Effector memory CD8-positive, alpha-beta T cell (primary cell): ENCODE measurements around the gene GLMN.

Experiments used
- ATAC-seq: fragments of 150-1000 bp; cut with Tn5 transposase; replicated peaks from 2 replicates; pipeline ENCODE4 v1.10.0; 2021; ENCODE audit warnings: mild to moderate bottlenecking, moderate library complexity
- DNase-seq, 3 experiments: peaks; one replicate each; pipeline ENCODE4 v3.0.0; 2021
- H3K27ac Mint-ChIP-seq, 2 donors: one replicate each; pipeline ENCODE4 v1.8.0; 2022; ENCODE audit warnings: mild to moderate bottlenecking in 2 of 2, mixed read lengths in 2 of 2, moderate library complexity in 2 of 2
- H3K27me3 Mint-ChIP-seq, 2 donors: one replicate each; pipeline ENCODE4 v1.8.0; 2022; ENCODE audit warnings: mixed read lengths in 2 of 2
- H3K36me3 Mint-ChIP-seq: one replicate; pipeline ENCODE4 v1.8.0; 2022; ENCODE audit warnings: mild to moderate bottlenecking, moderate library complexity, mixed read lengths; ENCODE audit not compliant: insufficient read depth
- H3K4me1 Mint-ChIP-seq, 2 donors: one replicate each; pipeline ENCODE4 v1.8.0; 2022; ENCODE audit warnings: low read depth in 2 of 2, mixed read lengths in 2 of 2
- H3K4me3 Mint-ChIP-seq, 2 donors: one replicate each; pipeline ENCODE4 v1.8.0; 2022; ENCODE audit warnings: mild to moderate bottlenecking in 2 of 2, mixed read lengths in 2 of 2, moderate library complexity in 2 of 2
- H3K9me3 Mint-ChIP-seq, 2 donors: one replicate each; pipeline ENCODE4 v1.8.0; 2022; ENCODE audit warnings: mixed read lengths in 2 of 2
- total RNA-seq, 9 experiments: gene quantifications; one replicate each; lab custom pipeline; 2026; lab: John Stamatoyannopoulos, UW

The GLMN gene
- total RNA-seq = 10.0 to 37.7 (median 19.9) reads per million in 9 experiments

DNA sequence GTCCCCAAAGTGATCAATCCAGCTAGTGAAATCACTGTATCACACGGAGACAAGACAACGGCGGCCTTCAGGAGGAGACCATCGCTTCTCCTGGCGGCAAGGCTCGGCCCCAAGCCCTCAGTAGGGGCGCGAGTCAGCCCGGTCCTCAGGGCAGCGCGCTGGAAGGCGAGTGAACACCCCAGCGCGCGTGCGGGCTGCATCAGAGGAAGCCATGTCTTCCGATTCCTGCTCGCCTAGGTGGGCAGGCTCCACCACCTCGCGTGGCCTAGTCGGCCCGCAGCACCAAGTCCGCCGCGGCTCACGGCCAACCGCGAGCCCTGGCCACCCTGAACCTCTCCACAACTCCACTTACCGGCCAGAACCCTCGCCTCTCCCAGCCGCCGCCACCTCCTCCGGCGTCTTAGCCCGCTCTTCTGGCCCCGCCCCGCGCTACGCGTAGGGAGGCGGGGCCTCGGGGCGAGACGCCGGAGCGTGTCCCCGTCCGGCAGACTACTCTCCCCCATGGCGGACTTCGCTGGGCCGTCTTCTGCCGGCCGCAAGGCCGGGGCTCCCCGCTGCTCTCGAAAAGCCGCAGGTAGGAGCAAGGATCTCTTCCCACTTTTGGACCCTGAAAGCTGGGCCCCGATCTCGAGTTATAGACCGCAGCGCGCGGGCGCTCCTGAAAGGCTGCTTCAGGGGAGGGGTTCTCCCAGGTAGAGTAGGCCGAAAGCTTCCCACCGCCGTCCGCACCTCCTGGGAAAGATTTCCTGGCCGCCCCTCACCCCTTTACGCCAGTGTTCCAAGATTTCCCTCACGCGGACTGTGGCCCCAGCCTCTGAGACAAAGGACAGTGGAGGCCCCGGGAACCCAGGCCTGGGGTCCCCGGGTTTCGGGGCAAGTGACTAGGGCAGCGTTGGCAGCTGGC, at the start of gene GLMN, which contains the start of gene RPAP2:
GLMN (minus strand) TSS at position 415 of the 904 bp plus-strand sequence. CDS start 988 bp downstream, outside the sequence.
RPAP2 (plus strand) TSS at position 487 of the 904 bp plus-strand sequence; CDS start at position 502, 15 bp downstream.
- ATAC-seq = peak; percentile 93
- Mint-ChIP-seq H3K27ac (peak within 1 kb of the TSS; percentile 96 to 99), H3K36me3 (peaks cover 39% of the 10 kb centered on the region), H3K4me3 (peak within 1 kb of the TSS; percentile 98), H3K4me1 (peaks cover 18 to 40% of the 10 kb centered on the region in 2 donors), H3K9me3 (no peaks in the 10 kb centered on the region), H3K27me3 (no peaks in the 10 kb centered on the region)
- DNase-seq = peak; percentile 61 to 73 (median 69)

GRCh38 chr1:92346866-92347640, 48.3 kb upstream of the GLMN start:
- Mint-ChIP-seq H3K4me3 (no peak overlapping the region), H3K36me3 (peaks cover 5% of the 10 kb centered on the region), H3K27ac (peak overlapping the region in 1 of 2 donors; percentile 60), H3K9me3 (no peaks in the 10 kb centered on the region), H3K27me3 (no peaks in the 10 kb centered on the region), H3K4me1 (peaks cover 3 to 8% of the 10 kb centered on the region in 2 donors)
- ATAC-seq = no peak
- no peak for DNase-seq

DNA sequence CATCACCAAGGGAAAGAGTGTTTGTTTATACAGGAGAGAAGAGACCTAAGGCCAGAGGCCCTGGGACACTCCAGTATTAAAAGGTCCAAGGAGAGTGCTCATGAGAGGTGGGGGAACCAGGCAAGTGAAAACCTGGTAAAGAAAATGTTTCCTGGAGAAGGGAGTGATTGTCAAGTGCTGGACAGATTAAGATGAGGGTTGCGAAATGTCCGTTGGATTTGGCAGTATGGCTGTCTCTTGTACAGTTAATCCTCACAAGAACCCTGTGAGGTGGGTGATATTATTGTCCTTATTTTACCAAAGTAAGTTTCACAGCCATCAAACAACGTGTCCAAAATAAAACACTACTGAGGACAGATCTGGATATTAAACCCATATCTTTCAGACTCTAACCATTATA, 44.3 kb upstream of the GLMN start:
- peaks cover 13% of the 10 kb centered on the region for H3K36me3 Mint-ChIP-seq
- no peaks in the 10 kb centered on the region for H3K9me3 Mint-ChIP-seq
- H3K4me1 Mint-ChIP-seq = peaks cover under 1 to 3% of the 10 kb centered on the region in 2 donors
- H3K4me3 Mint-ChIP-seq = no peak overlapping the region
- DNase-seq (no peak), ATAC-seq (no peak)
- no peak overlapping the region for H3K27ac Mint-ChIP-seq
- H3K27me3 Mint-ChIP-seq = no peaks in the 10 kb centered on the region

GRCh38 chr1:92342401-92342800, 43.6 kb upstream of the GLMN start:
- H3K9me3 Mint-ChIP-seq = no peaks in the 10 kb centered on the region
- no peaks in the 10 kb centered on the region for H3K27me3 Mint-ChIP-seq
- no peak overlapping the region for H3K4me3 Mint-ChIP-seq
- no peaks in the 10 kb centered on the region for H3K4me1 Mint-ChIP-seq
- H3K27ac Mint-ChIP-seq = no peak overlapping the region
- peaks cover 13% of the 10 kb centered on the region for H3K36me3 Mint-ChIP-seq
- no peak for DNase-seq
- no peak for ATAC-seq

DNA sequence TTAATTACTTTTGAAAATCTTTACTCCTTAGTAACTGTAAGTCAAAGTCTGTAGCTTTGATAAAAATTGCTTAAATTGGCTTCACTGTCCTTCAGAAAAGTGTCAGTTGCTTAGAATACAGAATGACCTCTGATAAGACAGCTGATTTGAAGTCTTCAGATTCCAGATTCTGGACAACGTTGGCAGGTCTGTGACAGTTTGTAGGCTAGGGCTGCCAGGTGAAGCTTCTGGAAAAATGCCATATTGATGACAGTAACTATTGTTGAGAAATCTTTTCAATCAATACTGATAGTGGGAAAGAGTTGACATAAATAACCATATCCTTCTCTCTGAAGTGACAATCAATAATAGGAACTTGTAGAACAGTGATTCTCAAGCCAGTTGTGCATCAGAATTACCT, 41.4 kb upstream of the GLMN start:
- DNase-seq = no peak
- Mint-ChIP-seq H3K4me1 (no peaks in the 10 kb centered on the region), H3K27me3 (no peaks in the 10 kb centered on the region), H3K36me3 (peaks cover 10% of the 10 kb centered on the region), H3K9me3 (no peaks in the 10 kb centered on the region), H3K27ac (no peak overlapping the region), H3K4me3 (no peak overlapping the region)
- no peak for ATAC-seq

- DNase-seq (no peak), ATAC-seq (no peak)
- H3K4me1 Mint-ChIP-seq = peaks cover 5 to 20% of the 10 kb centered on the region in 2 donors
- H3K27ac Mint-ChIP-seq = peak overlapping the region in 1 of 2 donors; percentile 35
- H3K27me3 Mint-ChIP-seq = no peaks in the 10 kb centered on the region
- H3K4me3 Mint-ChIP-seq = no peak overlapping the region
- H3K36me3 Mint-ChIP-seq = no peaks in the 10 kb centered on the region
- no peaks in the 10 kb centered on the region for H3K9me3 Mint-ChIP-seq
Observed at GRCh38 chr1:92333668-92334067, 34.9 kb upstream of the GLMN start.

DNA sequence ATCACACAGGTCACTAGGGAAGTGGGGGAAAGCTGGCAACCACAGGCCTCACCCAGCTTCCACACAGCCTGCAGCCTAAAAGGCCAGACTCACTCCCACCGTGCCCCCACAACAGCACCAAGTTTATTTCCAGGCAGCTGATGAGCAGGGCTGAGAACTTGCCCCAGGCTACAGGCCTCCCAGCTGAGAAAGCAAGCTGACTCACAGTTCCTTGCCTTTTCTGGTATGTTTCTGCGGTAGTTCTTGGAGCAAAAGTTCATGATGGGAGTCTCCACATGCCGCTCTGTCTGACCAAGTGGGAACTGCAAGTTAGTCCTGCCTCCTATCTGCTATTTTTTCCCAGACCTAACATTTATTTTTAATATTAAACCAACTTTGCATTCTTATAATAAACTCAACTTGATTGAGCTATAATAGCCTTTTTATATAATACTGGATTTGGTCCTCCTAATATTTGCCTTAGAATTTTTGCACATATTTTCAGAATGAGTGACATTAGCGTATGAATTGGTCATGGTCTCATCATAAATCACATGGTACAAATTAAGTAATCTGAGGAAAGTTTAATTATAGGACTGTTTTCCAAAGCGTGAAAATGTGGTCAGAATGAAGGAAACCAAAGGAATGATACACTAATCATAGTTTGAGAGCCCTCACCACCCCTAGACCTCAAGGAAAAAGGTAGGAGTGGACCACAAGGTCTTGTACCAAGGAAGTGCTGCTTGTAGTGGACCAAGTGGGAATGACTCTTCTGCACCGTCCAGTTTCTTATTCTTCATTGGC, 30.8 kb upstream of the GLMN start:
- H3K4me1 Mint-ChIP-seq = peaks cover 8 to 20% of the 10 kb centered on the region in 2 donors
- peaks cover 18% of the 10 kb centered on the region for H3K36me3 Mint-ChIP-seq
- H3K27me3 Mint-ChIP-seq = no peaks in the 10 kb centered on the region
- H3K9me3 Mint-ChIP-seq = peaks cover 0 to 7% of the 10 kb centered on the region in 2 donors
- H3K27ac Mint-ChIP-seq = no peak overlapping the region
- no peak for DNase-seq
- ATAC-seq = no peak
- no peak overlapping the region for H3K4me3 Mint-ChIP-seq

GRCh38 chr1:92327794-92328193, 29.0 kb upstream of the GLMN start:
- peaks cover 25% of the 10 kb centered on the region for H3K36me3 Mint-ChIP-seq
- H3K9me3 Mint-ChIP-seq = peaks cover 0 to 7% of the 10 kb centered on the region in 2 donors
- DNase-seq (no peak), ATAC-seq (no peak)
- H3K27me3 Mint-ChIP-seq = no peaks in the 10 kb centered on the region
- no peak overlapping the region for H3K4me3 Mint-ChIP-seq
- H3K4me1 Mint-ChIP-seq = peaks cover 16 to 18% of the 10 kb centered on the region in 2 donors
- no peak overlapping the region for H3K27ac Mint-ChIP-seq

DNA sequence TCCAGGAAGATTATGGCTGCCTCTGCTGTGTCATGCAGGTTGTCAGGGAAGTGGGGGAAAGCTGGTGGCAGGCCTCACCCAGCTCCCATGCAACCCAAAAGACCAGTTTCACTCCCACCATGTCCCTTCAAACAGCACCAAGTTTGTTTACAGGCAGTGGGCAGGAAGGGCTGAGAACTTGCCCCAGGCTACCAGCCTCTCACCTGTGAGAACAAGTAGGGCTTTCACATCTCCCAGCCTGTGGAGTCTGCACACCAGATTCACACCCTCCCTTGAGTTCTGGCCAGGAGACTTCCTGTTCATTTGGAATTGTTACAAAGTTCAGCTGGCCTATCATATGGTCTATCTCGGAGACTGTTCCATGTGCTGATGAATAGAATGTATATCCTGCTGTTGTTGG, 27.9 kb upstream of the GLMN start:
- no peak overlapping the region for H3K27ac Mint-ChIP-seq
- H3K4me3 Mint-ChIP-seq = no peak overlapping the region
- H3K27me3 Mint-ChIP-seq = no peaks in the 10 kb centered on the region
- ATAC-seq (no peak), DNase-seq (no peak)
- H3K9me3 Mint-ChIP-seq = peaks cover 0 to 7% of the 10 kb centered on the region in 2 donors
- peaks cover 25% of the 10 kb centered on the region for H3K36me3 Mint-ChIP-seq
- peaks cover 11 to 15% of the 10 kb centered on the region in 2 donors for H3K4me1 Mint-ChIP-seq

- H3K4me1 Mint-ChIP-seq = peaks cover 0 to 15% of the 10 kb centered on the region in 2 donors
- peak overlapping the region; percentile 70 to 78 for H3K27ac Mint-ChIP-seq
- no peaks in the 10 kb centered on the region for H3K27me3 Mint-ChIP-seq
- ATAC-seq (no peak), DNase-seq (no peak)
- peaks cover 25% of the 10 kb centered on the region for H3K36me3 Mint-ChIP-seq
- H3K4me3 Mint-ChIP-seq = no peak overlapping the region
- peaks cover 0 to 7% of the 10 kb centered on the region in 2 donors for H3K9me3 Mint-ChIP-seq
Observed at GRCh38 chr1:92324784-92325183, 26.0 kb upstream of the GLMN start.

- Mint-ChIP-seq H3K4me3 (peak overlapping the region; percentile 11 to 44), H3K9me3 (peaks cover 0 to 7% of the 10 kb centered on the region in 2 donors), H3K27me3 (no peaks in the 10 kb centered on the region), H3K27ac (peak overlapping the region; percentile 70 to 78), H3K4me1 (peaks cover 7 to 22% of the 10 kb centered on the region in 2 donors), H3K36me3 (peaks cover 25% of the 10 kb centered on the region)
- peak; percentile 61 for ATAC-seq
- no peak for DNase-seq
Observed at GRCh38 chr1:92323473-92324453, 25.0 kb upstream of the GLMN start.
